GM10248 (cell line): ENCODE results near the gene KCTD1.

Source experiments
- CTCF ChIA-PET: fragments of 300-600 bp; sonication (Branson Sonifier 250); formaldehyde crosslinking; extraction: SDS; loops from one replicate; lab custom pipeline; 2021; ENCODE audit warnings: antibody characterized with exemption; lab: Yijun Ruan, JAX
- POLR2A ChIA-PET: fragments of 350-650 bp; sonication (Branson Sonifier 250); formaldehyde crosslinking; extraction: SDS; loops from one replicate; lab custom pipeline; 2020; ENCODE audit warnings: antibody characterized with exemption; lab: Yijun Ruan, JAX
- DNase-seq: peaks from one replicate; pipeline ENCODE4 v3.0.0; 2012; ENCODE audit errors: extremely low spot score
- TF ChIP-seq, protein P1 (sequence below): IDR thresholded peaks from 2 replicates; pipeline ENCODE4 v1.5.1; 2012; ENCODE audit warnings: mild to moderate bottlenecking, low read depth; ENCODE audit errors: extremely low read depth, missing control alignments, control extremely low read depth

Gene KCTD1

DNA sequence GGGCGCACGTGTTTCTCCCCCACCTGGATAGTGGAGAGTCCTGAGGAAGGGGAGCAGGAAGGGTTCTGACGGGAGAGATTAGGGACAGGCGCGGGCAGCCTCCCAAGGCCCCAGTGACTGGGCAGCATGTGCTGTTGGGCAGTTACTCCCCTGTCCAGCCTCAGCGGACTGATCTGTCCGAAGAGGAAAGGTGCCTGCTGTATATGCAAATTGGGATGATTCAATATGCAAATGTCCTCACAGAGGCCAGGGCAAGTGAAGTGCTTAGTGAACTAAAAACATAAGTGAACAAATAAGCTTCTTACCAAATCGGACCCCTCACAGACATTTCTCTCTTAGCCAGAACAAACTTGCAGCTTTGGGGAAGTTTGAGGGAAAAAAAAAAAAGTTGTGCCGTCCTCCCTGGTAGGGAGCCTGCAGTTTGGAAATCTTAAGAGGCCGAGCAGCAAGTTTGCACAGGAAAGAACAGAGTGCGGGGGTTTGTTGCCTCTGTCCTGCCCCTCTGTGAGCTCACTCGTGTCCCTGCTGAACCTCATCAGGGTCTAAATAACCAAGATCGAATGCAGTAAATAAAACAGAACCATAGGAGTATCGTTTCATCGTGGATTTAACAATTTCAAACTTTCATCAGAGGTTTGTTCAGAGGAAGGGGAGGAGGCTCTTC, 141.4 kb downstream of the KCTD1 start:
- TF ChIP-seq, protein P1, sequence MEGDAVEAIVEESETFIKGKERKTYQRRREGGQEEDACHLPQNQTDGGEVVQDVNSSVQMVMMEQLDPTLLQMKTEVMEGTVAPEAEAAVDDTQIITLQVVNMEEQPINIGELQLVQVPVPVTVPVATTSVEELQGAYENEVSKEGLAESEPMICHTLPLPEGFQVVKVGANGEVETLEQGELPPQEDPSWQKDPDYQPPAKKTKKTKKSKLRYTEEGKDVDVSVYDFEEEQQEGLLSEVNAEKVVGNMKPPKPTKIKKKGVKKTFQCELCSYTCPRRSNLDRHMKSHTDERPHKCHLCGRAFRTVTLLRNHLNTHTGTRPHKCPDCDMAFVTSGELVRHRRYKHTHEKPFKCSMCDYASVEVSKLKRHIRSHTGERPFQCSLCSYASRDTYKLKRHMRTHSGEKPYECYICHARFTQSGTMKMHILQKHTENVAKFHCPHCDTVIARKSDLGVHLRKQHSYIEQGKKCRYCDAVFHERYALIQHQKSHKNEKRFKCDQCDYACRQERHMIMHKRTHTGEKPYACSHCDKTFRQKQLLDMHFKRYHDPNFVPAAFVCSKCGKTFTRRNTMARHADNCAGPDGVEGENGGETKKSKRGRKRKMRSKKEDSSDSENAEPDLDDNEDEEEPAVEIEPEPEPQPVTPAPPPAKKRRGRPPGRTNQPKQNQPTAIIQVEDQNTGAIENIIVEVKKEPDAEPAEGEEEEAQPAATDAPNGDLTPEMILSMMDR = no peak
- POLR2A ChIA-PET = interaction anchor here (0.7 kb wide), 1 partner anchor 27 kb away, joined by 4 read pairs; no protein-coding TSS in a partner anchor
- CTCF ChIA-PET = interaction anchor here (0.9 to 8.5 kb wide), 7 partner anchors 9 to 214 kb away, joined by 3 to 48 read pairs (median 5); no protein-coding TSS in a partner anchor
- DNase-seq = no peak

DNA sequence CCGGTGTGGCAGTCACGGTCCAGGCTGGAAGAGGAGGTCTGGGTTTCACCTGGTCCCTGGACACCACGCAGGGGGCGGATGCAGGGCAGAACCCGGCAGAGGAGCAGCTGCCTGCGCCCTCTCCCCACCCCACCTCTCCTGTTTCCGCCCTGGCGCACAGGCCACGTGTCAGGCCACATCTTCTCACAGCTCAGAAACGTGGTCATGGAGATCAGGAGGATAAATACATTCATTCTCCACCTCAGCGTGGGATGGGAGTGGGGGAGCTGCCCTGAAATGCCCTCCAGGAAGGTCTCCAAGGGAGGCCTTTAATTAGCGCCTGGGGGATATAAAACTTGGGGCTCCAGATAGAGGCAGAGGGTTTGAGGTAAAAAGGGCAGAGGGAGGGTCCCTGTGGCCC, 142.0 kb downstream of the KCTD1 start:
- TF ChIP-seq, protein P1 = no peak

DNA sequence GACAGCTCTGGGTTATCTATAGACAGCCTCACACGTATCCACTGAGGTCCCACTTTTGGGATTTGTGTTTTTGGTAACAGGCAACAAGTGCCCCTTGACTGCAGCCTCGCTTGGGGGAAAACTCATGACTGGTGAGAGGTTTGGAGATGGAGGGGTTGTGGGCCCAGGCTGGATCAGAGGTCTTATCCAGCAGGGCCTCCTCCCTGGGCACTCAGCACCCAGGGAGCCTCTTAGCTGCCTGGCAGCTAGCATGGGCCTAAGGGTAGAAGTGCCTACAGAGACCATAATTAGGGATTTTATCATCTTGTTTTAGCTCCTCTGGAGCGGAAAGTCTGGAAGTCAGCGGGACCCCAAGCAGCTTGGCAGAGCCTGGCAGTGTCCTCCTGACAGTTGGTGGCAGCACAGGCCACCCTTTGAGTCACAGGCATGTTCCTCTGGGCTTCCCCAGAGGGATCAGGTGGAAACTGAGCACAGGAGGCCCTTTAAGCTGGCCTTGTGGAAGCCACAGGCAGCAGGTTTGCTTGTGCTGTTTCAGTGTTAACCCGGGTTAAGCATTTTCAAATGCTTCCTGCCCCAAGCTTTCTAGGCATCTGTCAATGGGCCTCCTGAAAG, 143.1 kb downstream of the KCTD1 start:
- ChIA-PET POLR2A (interaction anchor here (0.5 kb wide), 1 partner anchor 8 kb away, joined by 3 read pairs; no protein-coding TSS in a partner anchor), CTCF (interaction anchor here (1.0 to 8.5 kb wide), 19 partner anchors 13 to 600 kb away, joined by 3 to 48 read pairs (median 4); no protein-coding TSS in a partner anchor)
- TF ChIP-seq, protein P1 = peak; percentile 74
- DNase-seq = peak; percentile 78

More for the DNA sequence above, 142.0 kb downstream of the KCTD1 start:
- ChIA-PET POLR2A (no interaction called here), CTCF (interaction anchor here (0.9 to 8.5 kb wide), 15 partner anchors 10 to 599 kb away, joined by 3 to 48 read pairs (median 4); no protein-coding TSS in a partner anchor)
- DNase-seq = no peak
